ENCODE data around the gene PRICKLE1.

Gene PRICKLE1

DNA sequence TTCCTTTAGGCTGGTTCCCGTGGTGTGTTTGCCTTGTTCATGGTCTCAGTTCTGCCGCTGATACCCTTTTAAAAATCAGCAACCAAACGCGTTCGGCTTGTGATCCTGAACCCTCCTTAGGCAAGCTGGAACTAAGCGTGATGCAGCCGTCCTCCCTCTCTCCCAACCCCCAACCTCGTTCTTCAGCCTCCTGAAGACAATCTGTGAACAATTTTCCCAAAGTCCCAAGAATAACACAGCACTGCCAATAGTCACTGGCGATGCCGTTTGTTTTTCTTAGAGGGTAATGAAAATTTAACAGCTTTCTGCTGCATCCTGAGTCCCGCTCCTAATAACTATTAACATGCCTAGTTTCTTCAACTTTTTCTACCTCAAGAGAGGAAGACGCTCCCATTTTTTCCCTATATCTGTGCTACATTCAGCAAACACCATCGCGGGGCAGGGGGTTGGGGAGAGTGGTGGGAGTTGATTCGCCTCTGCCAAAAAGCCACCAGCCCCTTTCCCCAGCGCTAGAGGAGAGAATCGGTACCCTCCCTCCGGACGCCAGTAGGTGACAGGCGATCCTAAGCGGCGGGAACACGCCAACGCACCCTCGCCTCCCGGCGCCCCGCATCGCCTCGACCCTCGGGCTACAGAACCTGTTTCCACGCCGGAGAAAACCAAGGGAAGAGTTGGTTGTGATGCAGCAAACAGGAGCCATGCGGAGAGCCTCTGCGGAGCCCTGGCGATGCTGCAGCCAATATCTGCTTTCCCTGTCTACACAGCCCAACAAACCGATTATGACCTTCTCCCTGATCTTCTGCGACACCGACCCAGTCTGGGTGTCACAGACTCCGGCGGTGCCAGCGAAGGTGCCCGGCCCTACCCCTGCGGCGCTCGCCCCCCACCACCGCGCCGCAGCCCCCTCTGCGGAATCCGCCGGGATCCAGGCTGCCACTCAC, 752 bp downstream of the PRICKLE1 start:
- peak; percentile 57 for DNase-seq (ENCODE audit: low spot score)

DNA sequence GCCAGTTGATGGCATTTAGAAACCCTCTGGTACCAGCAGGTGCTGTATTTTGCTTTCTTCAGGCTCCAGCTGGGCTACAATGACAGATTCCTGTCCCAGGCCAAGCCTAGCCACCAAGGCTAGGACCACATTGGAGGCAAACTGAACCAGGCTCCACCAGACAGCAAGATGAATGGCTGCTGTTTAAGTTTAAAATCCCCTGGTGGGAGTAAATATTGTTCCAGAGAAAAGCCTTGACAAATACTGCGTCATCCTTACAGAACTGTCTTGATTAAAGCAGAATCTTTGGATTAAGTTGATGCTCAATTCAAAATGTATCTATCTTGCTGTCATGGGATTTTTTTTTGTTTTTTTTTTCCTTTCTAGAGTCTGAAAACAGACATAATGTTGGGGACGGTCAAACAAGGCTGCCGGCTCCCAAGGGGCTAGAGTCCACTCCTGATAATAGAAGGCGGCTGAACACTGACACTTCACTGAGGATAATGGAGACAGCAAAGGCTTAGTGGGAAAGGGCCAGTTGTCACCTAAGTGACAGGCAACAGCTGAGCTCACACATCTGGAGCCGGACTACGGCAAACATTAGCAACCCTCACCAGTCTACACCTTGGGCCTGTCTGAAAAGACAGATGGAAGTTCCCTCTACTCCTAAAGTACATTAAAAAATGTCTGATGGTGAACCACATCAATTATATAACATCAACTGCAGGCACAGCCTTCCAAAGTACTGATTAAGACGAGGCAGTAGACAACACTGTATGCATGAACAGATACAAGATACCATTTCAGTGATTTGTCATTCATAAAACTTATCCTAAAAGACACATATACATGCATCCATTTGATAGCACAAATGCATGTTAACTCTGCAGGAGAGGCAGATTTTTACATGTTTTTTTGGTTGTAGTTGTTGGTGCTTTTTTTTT, 1.7 kb downstream of the PRICKLE1 start:
- peak; percentile 9 for DNase-seq (ENCODE audit: low spot score)

- DNase-seq (ENCODE audit: low spot score): no peak
Observed at GRCh38 chr12:42586268-42586667, 3.3 kb downstream of the PRICKLE1 start.

- DNase-seq (ENCODE audit: low spot score): no peak
Observed at GRCh38 chr12:42585841-42586216, 3.7 kb downstream of the PRICKLE1 start.

DNA sequence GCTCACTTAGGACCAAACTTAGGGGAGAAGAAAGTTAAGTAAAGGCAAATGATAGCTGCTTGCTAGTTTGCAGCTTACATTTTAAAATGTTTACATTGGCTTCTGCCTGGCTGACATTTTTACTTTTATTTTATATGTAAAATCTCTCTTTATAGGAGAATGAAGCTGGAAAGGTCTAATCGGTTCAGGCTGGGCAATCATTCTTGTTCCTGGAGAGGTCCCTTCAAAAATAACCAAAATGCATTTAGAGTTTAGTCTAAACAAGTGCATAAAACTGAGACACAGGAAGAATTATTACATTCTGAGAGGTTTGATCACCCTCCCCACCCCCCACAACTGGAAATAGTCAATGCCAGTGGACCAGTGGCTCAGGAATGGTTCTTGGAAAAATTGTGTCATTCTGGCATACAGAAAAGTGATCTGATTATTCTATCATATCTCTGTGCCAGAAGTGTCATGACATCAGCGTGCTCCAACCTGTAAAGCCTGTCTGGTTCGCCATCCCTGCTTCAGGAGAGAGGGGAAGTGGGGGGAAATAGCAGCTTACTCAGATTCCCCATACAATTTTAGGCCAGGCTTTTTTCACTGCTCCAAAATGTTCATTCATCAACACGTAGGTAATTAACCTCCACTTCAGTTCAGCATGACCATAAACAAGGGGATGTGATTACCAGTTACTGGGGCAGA, 4.2 kb downstream of the PRICKLE1 start:
- DNase-seq (ENCODE audit: low spot score): no peak

DNA sequence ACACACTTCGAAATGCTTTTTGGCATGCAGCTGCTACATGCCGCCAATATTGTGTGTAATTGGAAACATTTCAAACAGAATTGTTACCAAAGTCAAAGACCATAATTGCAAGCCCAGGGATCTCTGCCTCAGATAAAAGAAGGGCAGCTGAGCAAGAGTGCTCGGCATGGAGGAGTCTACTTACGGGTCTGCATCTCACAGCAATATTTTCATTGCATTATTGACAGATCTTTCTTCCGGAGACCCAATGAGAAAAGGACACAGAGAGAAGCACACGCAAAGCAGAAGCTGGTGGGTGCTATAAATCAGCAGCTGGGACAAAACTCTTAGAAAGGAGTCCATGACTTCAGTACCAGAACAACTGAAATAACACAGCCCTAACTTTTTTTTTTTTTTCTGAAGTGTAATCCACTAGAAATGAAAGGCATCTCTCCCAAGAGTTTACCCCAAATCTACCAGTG, 4.9 kb downstream of the PRICKLE1 start:
- DNase-seq (ENCODE audit: low spot score): no peak

GRCh38 chr12:42583016-42583415, 6.5 kb downstream of the PRICKLE1 start:
- DNase-seq (ENCODE audit: low spot score): no peak

GRCh38 chr12:42582498-42582897, 7.0 kb downstream of the PRICKLE1 start:
- DNase-seq (ENCODE audit: low spot score): no peak

DNA sequence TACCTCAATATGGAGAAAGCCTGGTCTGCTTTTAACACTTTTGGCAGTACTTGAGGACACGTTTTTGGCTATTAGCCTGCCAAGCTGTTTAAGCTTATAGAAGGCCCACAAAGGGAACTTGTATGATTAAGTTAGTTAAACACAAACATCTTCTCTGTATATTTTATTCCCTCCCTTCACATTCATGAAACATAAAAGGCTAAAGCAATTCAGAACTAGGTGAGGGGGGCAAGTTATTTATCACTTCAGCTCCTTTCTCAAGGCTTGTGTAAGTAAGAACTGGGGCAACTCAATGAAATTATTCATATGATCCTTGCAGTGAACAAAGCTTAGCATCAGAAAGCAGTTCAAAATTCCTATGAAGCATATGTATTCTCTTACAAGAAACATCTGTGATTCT, 7.5 kb downstream of the PRICKLE1 start:
- no peak for DNase-seq (ENCODE audit: low spot score)

DNA sequence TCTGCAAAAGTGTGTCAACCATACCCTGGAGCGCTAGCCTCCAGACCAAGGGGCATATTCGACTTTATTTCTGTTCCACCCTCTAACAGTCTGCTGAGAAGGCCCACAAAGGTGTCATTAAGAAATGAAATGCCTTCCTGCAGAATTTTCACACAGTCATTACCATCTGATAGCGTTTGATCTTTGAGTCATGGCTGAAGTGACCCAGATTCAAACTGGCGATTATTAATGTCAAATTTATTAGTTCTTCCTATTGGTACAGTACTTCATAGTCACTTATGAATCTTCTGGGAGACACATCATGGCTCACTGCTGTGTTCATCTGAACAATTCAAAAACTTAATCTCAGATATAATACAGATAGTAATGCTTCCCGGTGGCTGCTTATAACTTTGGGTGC, 13.2 kb downstream of the PRICKLE1 start:
- no peak for DNase-seq (ENCODE audit: low spot score)

- no peak for DNase-seq (ENCODE audit: low spot score)
Observed at GRCh38 chr12:42575717-42576116, 13.8 kb downstream of the PRICKLE1 start.

DNA sequence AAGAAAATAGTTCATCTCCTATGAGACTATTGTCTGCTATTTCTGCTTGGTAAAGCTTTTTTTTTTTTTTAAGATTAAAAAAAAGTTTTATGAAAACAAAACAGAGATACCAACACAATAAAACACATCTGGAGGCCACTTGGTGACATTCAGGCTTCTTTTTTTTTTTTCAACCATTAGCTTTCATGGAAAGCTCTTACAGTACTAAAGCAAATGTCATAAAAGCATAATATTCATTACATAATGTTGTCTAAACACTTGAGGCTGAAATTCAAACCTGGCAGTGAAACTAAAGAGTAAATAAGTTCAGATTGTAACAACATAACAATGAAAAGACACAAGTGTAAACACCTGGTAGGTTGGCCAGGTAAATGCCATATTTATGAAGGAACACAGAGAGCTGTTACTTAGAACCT, 14.7 kb downstream of the PRICKLE1 start:
- no peak for DNase-seq (ENCODE audit: low spot score)

DNA sequence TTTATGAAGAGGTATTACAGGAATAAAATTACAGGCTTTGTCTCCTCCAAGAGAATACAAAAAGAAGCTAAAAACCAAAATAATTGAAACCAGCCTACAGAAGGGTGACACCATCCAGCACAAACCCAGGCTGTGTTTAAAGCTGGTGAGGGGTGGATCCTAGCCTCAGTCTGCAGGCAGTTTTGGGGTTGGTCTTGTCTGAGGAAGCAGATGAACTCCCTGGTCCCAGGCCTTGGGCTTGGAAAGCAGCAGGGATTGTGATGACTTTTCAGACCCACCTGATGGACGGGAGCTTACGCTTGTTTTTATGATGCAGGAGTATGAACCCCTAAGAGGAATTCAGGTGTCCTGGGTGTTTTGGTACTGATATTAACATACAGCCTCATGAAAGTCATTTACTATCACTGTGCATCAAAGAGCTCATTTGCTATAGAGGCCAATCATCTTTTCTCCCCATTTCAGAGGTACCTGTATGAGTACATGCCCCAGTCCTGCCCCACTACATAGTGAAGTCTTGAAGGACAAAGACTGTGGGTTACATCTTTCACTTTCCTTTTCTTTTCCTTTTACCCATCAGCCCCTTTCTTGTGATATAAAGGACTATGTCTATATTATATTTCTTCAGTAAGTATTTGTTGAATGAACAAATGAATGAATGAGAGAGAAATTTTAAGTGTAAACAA, 18.1 kb downstream of the PRICKLE1 start:
- no peak for DNase-seq (ENCODE audit: low spot score)

DNA sequence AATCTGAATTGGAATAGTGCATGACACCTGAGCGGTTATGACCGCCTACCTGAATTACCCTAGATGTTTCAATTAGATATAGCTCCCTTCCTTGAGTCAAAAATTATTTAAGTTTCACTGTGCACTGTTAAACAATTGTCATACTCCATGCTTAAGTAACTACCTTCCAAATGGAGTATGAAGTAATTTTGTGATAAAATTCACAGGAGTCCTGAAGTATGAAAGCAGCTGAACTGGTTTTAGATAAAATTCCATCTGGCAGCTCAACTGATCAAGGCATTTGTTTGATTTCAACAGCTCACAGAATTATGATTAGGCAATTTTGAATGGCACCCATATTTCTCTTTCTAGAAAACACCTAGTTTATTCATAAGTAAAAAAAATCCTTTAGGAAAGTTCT, 19.5 kb downstream of the PRICKLE1 start:
- no peak for DNase-seq (ENCODE audit: low spot score)

- peak; percentile 68 for DNase-seq (ENCODE audit: low spot score)
Observed at GRCh38 chr12:42568952-42569915, 20.3 kb downstream of the PRICKLE1 start.

DNA sequence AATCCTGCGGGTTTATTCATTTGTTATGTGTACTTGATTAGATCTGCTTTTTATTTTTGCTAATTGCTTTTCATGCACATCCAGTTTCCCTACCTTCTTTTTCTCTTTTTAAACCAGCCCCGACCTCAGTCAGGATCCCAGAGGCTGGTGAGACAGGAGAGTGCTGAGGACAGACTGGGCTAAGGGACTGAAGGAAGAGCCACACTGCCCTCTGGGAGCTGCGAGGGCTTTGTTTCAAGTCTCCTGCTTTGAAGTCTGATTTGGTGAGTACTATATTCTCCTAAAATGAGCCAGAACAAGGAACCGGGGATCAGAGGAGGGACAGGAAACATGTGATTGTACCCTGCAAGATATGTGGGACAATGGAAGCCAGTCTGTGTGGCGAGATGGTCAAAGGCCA, 23.9 kb downstream of the PRICKLE1 start:
- no peak for DNase-seq (ENCODE audit: low spot score)

DNA sequence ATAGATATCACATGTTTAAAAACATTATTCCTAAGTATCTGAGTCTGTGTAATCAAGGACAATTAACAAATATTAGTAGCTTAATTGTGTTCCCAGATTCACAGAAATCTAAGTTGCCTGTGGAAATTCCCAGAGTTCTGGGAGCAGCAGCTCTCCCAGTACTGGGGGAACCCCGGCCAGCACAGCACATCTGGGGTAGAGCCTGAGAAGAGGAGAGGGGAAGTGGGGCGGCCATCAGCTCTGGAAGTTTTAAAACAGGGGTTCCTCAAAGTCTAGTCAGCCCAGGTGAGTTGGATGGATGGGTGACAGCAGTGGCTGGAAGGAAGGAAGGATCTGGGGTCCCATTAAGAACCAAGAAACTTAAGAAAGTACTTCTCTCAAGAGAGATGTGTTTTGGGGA, 24.6 kb downstream of the PRICKLE1 start:
- no peak for DNase-seq (ENCODE audit: low spot score)

GRCh38 chr12:42564556-42564955, 25.0 kb downstream of the PRICKLE1 start:
- no peak for DNase-seq (ENCODE audit: low spot score)

DNA sequence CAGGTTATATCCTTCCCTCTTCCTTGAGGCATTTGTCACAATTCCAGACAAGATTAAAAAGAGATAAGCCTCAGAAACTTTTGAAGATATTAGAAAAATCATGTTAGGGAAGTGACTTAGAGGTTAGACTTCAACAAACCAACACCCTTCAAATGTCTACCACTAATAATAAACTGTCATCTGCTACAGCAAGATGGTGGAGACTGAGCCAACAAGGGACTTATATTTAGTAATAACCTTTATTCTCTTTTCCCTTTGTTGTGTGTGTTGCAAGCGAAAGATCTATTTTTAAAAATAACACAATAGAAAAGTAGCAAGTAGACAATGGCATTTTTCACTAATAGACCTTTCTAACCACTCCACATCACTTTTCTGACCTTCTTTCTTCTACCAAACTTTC, 28.6 kb downstream of the PRICKLE1 start:
- DNase-seq (ENCODE audit: low spot score): no peak

GRCh38 chr12:42557586-42558172, 31.9 kb downstream of the PRICKLE1 start:
- DNase-seq (ENCODE audit: low spot score): no peak
